ENCODE measurements around the gene ADAM12.

DNA sequence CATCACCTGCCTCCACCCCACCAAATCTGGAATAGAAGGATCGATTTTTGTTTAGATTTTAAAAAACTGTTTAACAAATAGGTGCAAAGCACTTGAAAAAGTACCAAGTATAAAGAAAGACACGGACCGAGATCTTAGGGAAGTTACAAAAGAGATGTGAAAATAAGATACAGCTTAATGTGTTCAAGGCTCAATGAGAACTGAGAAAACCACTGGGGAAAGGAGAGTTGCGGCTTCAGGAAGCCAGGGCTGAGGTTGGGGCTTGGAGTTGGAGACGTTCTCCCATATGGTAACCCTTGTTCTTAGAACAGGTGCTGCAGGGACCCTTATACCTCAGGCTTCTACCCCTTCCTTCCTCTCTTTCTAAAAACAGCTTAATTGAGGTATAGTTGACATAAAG lies 351.8 kb downstream of the ADAM12 start:
- TF ChIP-seq, protein P1, sequence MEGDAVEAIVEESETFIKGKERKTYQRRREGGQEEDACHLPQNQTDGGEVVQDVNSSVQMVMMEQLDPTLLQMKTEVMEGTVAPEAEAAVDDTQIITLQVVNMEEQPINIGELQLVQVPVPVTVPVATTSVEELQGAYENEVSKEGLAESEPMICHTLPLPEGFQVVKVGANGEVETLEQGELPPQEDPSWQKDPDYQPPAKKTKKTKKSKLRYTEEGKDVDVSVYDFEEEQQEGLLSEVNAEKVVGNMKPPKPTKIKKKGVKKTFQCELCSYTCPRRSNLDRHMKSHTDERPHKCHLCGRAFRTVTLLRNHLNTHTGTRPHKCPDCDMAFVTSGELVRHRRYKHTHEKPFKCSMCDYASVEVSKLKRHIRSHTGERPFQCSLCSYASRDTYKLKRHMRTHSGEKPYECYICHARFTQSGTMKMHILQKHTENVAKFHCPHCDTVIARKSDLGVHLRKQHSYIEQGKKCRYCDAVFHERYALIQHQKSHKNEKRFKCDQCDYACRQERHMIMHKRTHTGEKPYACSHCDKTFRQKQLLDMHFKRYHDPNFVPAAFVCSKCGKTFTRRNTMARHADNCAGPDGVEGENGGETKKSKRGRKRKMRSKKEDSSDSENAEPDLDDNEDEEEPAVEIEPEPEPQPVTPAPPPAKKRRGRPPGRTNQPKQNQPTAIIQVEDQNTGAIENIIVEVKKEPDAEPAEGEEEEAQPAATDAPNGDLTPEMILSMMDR (IDR thresholded peaks at IDR 0.05) = no peak
- TF ChIP-seq POLR2A (IDR thresholded peaks at IDR 0.05) = no peak

Measured in uterus (tissue), 2 donors.